Endothelial cell of umbilical vein (primary cell): ENCODE results near the gene ATP10A.

Source experiments
- EZH2 ChIP-seq: IDR thresholded peaks from 2 replicates; pipeline ENCODE4 v1.6.1; 2012; ENCODE audit warnings: borderline replicate concordance, low read depth, mild to moderate bottlenecking, moderate library complexity, low read length, inconsistent platforms; ENCODE audit not compliant: severe bottlenecking
- JUN ChIP-seq: IDR thresholded peaks from 2 replicates; pipeline ENCODE4 v1.6.1; 2011; ENCODE audit warnings: borderline replicate concordance, low read depth; ENCODE audit not compliant: insufficient read length, insufficient read depth
- MYC ChIP-seq: IDR thresholded peaks from one replicate; pipeline ENCODE4 v1.6.1; 2011; ENCODE audit warnings: mild to moderate bottlenecking, low read depth, low read length
- POLR2A ChIP-seq: IDR thresholded peaks from 2 replicates; pipeline ENCODE4 v1.6.1; 2012; ENCODE audit warnings: low read depth, mild to moderate bottlenecking, control low read depth, low read length
- POLR2AphosphoS5 ChIP-seq: IDR thresholded peaks from 2 replicates; pipeline ENCODE4 v1.6.1; 2012; ENCODE audit warnings: low read depth, mild to moderate bottlenecking, control low read depth, low read length, moderate library complexity; ENCODE audit not compliant: insufficient read depth
- TF ChIP-seq, protein P1 (sequence below), 2 donors: IDR thresholded peaks; 1 replicate in 1 of 2; 2 replicates in 1 of 2; pipeline ENCODE4 v1.5.1; 2011; ENCODE audit warnings: low read length in 2 of 2, mild to moderate bottlenecking in 2 of 2, moderate library complexity in 2 of 2, control low read depth in 1 of 2, inconsistent platforms in 1 of 2, low read depth in 1 of 2; ENCODE audit not compliant: insufficient read depth in 1 of 2; ENCODE audit errors: extremely low read depth in 1 of 2

DNA sequence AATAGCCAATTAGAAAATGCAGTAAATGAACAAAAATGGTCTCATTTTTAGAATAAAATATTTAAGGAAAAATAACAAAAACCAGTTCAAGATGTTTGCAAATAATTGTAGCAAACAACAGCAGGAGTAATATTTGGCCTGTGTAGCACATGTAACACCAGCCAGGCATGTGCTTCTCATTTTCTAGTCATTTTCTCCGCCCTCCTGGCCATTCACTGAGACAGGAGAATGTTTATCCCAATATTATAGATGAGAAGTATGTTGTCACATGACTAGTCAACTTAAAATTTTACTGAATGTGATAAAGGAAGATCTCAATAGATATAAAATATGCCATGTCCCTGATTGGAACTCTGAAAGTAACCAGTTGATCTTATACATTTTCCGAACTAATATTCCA, 7.8 kb upstream of the ATP10A start:
- TF ChIP-seq, protein P1, sequence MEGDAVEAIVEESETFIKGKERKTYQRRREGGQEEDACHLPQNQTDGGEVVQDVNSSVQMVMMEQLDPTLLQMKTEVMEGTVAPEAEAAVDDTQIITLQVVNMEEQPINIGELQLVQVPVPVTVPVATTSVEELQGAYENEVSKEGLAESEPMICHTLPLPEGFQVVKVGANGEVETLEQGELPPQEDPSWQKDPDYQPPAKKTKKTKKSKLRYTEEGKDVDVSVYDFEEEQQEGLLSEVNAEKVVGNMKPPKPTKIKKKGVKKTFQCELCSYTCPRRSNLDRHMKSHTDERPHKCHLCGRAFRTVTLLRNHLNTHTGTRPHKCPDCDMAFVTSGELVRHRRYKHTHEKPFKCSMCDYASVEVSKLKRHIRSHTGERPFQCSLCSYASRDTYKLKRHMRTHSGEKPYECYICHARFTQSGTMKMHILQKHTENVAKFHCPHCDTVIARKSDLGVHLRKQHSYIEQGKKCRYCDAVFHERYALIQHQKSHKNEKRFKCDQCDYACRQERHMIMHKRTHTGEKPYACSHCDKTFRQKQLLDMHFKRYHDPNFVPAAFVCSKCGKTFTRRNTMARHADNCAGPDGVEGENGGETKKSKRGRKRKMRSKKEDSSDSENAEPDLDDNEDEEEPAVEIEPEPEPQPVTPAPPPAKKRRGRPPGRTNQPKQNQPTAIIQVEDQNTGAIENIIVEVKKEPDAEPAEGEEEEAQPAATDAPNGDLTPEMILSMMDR (IDR thresholded peaks at IDR 0.05; ENCODE audit: extremely low read depth in 1 of 2, insufficient read depth in 1 of 2, low read depth in 1 of 2, low read length in 2 of 2): no peak
- TF ChIP-seq MYC: no peak
- no peak for TF ChIP-seq POLR2A
- no peak for TF ChIP-seq EZH2
- TF ChIP-seq POLR2AphosphoS5: no peak
- TF ChIP-seq JUN: no peak
